Transverse colon (tissue), 4 donors: ENCODE data around the gene CAMTA1. TPM values are rescaled to one million over a fixed set of nuclear protein-coding genes. Genes with fewer than 3 reads are reported as not detected.

Experiments
- DNase-seq: peaks from one replicate; pipeline ENCODE4 v3.0.0-alpha.2; 2019
- H3K27ac ChIP-seq, 4 donors: fragments of 200-600 bp; sonication (generic); 2 replicates each; pipeline ENCODE4 v1.5.1; 2016 to 2018; ENCODE audit warnings: inconsistent platforms in 4 of 4
- H3K27me3 ChIP-seq: fragments of 200-600 bp; sonication (generic); 2 replicates; pipeline ENCODE4 v1.5.1; 2017; ENCODE audit warnings: inconsistent platforms
- H3K36me3 ChIP-seq, 4 donors: fragments of 200-600 bp; sonication (generic); 2 replicates each; pipeline ENCODE4 v1.5.1; 2017 to 2019; ENCODE audit warnings: inconsistent platforms in 4 of 4
- H3K4me1 ChIP-seq, 4 donors: fragments of 200-600 bp; sonication (generic); 2 replicates each; pipeline ENCODE4 v1.5.1; 2017 to 2020; ENCODE audit warnings: inconsistent platforms in 4 of 4
- H3K4me3 ChIP-seq, 4 donors: fragments of 200-600 bp; sonication (generic); 1 replicate in 1 of 4; 2 replicates in 3 of 4; pipeline versions ENCODE4 v1.5.1 to v1.6.1; 2017 to 2019; ENCODE audit warnings: inconsistent platforms in 4 of 4
- H3K9me3 ChIP-seq, 2 donors: fragments of 200-600 bp; sonication (generic); 2 replicates each; pipeline ENCODE4 v1.5.1; 2017 to 2019; ENCODE audit warnings: inconsistent platforms in 2 of 2
- EP300 ChIP-seq: sonication (generic); formaldehyde crosslinking; IDR thresholded peaks from one replicate; pipeline ENCODE4 v1.6.1; 2017; ENCODE audit warnings: antibody characterized with exemption, low read depth
- POLR2A ChIP-seq: fragments of 450-650 bp; IDR thresholded peaks from one replicate; pipeline ENCODE4 v1.6.1; 2016; ENCODE audit warnings: antibody characterized with exemption, mild to moderate bottlenecking, moderate library complexity
- POLR2AphosphoS5 ChIP-seq, 3 donors: sonication (generic); formaldehyde crosslinking; IDR thresholded peaks; one replicate each; pipeline ENCODE4 v1.6.1; 2016; ENCODE audit warnings: antibody characterized with exemption in 3 of 3
- WGBS, 2 donors: methylation state at CpG; one replicate each; pipeline ENCODE4 v1.1.5; 2018; ENCODE audit warnings: low coverage in 1 of 2; 5-methylcytosine and 5-hydroxymethylcytosine counted together
- in situ Hi-C, 4 donors: fragments of 200-750 bp; cut with MboI; loops; one replicate each; pipeline versions ENCODE4 v1.15.0 to v1.15.1; 2017; ENCODE audit warnings: low sequenced_read_pairs in 3 of 4, low pct_ligation_motif_present in 1 of 4, low pct_unique_long_range_greater_than_20kb in 1 of 4
- intact Hi-C: fragments of 100-400 bp; cut with DNase I; formaldehyde crosslinking; loops from one replicate; pipeline ENCODE4 v1.15.1; 2023; ENCODE audit warnings: low total_unique reads
- total RNA-seq, 4 donors: library from RNA; depleted of rRNA; stranded (reverse); fragments of >200 nt; gene quantifications; one replicate each; pipeline ENCODE4 v1.1.0, GENCODE V29; 2016
- TF ChIP-seq, protein P1 (sequence below), 5 experiments: fragments of 200-600 bp in 3 of 5; fragments of 450-650 bp in 2 of 5; sonication (generic) in 3 of 5; IDR thresholded peaks; 1 replicate in 2 of 5; 2 replicates in 3 of 5; pipeline ENCODE4 v1.5.1; 2016 to 2017; ENCODE audit warnings: antibody characterized with exemption in 5 of 5, inconsistent platforms in 3 of 5, mild to moderate bottlenecking in 2 of 5, moderate library complexity in 1 of 5

CAMTA1 gene
- total RNA-seq, 4 donors from 2014 or later = 93.8 to 268 (median 130) TPM

DNA sequence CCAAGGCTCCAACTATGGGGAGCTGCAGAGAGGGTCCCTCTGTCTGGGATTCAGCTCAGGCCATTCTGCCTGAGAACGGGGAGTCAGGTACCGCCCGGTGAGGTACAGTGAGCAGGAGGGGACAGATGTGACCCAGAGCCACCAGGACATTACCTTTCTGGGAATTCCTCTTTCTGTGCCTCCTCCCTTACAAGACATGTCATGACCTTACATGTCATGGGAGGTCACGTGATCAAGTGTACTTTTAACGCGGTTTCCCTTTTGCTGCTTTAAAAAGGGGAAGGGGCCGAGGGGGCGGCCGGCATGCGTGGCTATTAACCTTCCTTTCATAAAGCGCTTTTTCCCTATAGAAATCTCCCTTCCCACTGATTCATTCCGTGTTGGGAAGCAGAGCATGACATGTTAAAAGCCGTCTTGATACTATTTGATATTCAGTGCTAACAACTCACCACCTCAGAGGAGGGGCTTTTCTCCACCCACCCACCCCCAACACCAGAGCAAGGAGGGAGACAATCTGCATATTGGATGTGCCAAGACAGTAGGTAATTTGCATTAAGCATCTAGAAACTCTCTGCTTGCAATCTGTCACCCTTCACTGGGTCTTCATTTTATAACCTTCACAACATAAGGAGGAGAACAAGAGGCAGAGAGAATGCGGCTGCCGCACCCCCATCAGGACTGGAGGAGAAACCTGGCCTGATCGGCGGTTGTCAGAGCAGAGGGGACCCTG, 872.2 kb downstream of the CAMTA1 start:
- Histone ChIP-seq H3K27ac (no peak overlapping the region), H3K4me1 (no peaks in the 10 kb centered on the region), H3K27me3 (no peaks in the 10 kb centered on the region), H3K4me3 (no peak overlapping the region), H3K9me3 (no peaks in the 10 kb centered on the region), H3K36me3 (no peaks in the 10 kb centered on the region)
- TF ChIP-seq EP300 = no peak
- TF ChIP-seq POLR2A = no peak
- TF ChIP-seq, protein P1, sequence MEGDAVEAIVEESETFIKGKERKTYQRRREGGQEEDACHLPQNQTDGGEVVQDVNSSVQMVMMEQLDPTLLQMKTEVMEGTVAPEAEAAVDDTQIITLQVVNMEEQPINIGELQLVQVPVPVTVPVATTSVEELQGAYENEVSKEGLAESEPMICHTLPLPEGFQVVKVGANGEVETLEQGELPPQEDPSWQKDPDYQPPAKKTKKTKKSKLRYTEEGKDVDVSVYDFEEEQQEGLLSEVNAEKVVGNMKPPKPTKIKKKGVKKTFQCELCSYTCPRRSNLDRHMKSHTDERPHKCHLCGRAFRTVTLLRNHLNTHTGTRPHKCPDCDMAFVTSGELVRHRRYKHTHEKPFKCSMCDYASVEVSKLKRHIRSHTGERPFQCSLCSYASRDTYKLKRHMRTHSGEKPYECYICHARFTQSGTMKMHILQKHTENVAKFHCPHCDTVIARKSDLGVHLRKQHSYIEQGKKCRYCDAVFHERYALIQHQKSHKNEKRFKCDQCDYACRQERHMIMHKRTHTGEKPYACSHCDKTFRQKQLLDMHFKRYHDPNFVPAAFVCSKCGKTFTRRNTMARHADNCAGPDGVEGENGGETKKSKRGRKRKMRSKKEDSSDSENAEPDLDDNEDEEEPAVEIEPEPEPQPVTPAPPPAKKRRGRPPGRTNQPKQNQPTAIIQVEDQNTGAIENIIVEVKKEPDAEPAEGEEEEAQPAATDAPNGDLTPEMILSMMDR (IDR thresholded peaks at IDR 0.05) = no peak
- 70 to 73% methylated on average over 7 to 17 of the region's 17 CpGs for WGBS, 2 donors
- intact Hi-C loops = no loop called here
- no peak for DNase-seq
- in situ Hi-C loops = loop anchor here in 1 of 4 donors (25.0 kb wide), 1 partner anchor 255 kb away; no protein-coding TSS in a partner anchor

DNA sequence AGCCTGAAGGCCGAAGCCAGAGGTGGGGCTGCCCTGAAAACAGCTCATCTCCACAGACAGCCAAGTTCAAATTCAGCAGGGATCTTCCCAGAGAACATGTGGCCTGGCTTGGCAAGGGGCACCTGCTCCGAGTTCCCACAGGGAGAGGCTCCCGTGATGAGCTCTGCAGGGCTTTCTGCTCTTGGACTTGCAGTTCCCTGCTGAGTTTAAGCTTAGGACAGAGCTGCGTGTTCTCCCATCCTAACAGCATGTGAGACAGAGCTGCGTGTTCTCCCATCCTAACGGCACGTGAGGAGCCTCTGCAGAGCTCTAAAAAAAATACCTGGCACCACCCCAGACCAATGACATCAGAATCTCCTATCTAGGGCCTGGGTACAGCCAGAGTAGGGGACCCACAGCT, 872.8 kb downstream of the CAMTA1 start:
- intact Hi-C loops = no loop called here
- no peaks in the 10 kb centered on the region for H3K36me3 ChIP-seq
- in situ Hi-C loops = loop anchor here in 1 of 4 donors (25.0 kb wide), 1 partner anchor 254 kb away; no protein-coding TSS in a partner anchor
- no peak overlapping the region for H3K27ac ChIP-seq
- TF ChIP-seq, protein P1 (IDR thresholded peaks at IDR 0.05) = no peak
- TF ChIP-seq POLR2A (no peak), EP300 (no peak), POLR2AphosphoS5 (IDR thresholded peaks at IDR 0.05) (no peak)
- H3K9me3 ChIP-seq = no peaks in the 10 kb centered on the region
- no peak overlapping the region for H3K4me3 ChIP-seq
- DNase-seq = no peak
- H3K27me3 ChIP-seq = no peaks in the 10 kb centered on the region
- H3K4me1 ChIP-seq = no peaks in the 10 kb centered on the region
- WGBS, 2 donors = 69 to 75% methylated on average over 4 to 7 of the region's 7 CpGs

DNA sequence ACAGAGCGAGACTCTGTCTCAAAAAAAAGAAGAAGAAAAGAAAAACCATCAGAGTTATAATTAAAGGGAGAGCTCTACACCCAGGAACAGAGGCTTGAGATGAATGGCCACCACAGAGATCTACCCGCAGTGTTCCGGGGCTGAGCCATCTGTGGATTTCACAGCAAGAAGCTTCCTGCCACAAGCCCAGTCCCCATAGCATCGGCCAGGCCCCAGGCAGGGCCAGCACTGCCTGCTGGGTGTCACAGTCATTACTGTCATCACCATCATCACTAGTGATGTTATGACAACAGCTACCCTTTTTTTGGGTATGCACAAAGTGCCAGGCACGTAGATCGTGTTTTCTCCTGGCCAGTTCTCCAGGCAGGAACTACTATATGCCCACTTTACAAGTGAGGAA, 874.3 kb downstream of the CAMTA1 start:
- H3K4me1 ChIP-seq = no peaks in the 10 kb centered on the region
- intact Hi-C loops (no loop called here), in situ Hi-C loops (loop anchor here in 1 of 4 donors (25.0 kb wide), 1 partner anchor 253 kb away; no protein-coding TSS in a partner anchor)
- 58 to 77% methylated on average over 3 to 6 of the region's 6 CpGs for WGBS, 2 donors
- TF ChIP-seq EP300 (no peak), POLR2AphosphoS5 (IDR thresholded peaks at IDR 0.05) (no peak), POLR2A (no peak)
- TF ChIP-seq, protein P1 (IDR thresholded peaks at IDR 0.05) = no peak
- no peak overlapping the region for H3K4me3 ChIP-seq
- DNase-seq = no peak
- no peaks in the 10 kb centered on the region for H3K9me3 ChIP-seq
- H3K36me3 ChIP-seq = no peaks in the 10 kb centered on the region
- H3K27ac ChIP-seq = no peak overlapping the region
- H3K27me3 ChIP-seq = no peaks in the 10 kb centered on the region

DNA sequence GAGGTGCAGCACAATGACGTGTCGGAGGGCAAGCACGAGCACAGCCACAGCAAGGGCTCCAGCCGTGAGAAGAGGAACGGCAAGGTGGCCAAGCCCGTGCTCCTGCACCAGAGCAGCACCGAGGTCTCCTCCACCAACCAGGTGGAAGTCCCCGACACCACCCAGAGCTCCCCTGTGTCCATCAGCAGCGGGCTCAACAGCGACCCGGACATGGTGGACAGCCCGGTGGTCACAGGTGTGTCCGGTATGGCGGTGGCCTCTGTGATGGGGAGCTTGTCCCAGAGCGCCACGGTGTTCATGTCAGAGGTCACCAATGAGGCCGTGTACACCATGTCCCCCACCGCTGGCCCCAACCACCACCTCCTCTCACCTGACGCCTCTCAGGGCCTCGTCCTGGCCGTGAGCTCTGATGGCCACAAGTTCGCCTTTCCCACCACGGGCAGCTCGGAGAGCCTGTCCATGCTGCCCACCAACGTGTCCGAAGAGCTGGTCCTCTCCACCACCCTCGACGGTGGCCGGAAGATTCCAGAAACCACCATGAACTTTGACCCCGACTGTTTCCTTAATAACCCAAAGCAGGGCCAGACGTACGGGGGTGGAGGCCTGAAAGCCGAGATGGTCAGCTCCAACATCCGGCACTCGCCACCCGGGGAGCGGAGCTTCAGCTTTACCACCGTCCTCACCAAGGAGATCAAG, 878.3 kb downstream of the CAMTA1 start:
- 83% methylated on average over 32 of the region's 38 CpGs; no CpG with 5 or more reads in 1 of the 2 donors for WGBS, 2 donors
- intact Hi-C loops = loop anchor here (10.0 kb wide), 1 partner anchor 231 kb away; no protein-coding TSS in a partner anchor
- in situ Hi-C loops = loop anchor here in 2 of 4 donors (5.0 to 25.0 kb wide), 3 partner anchors 89 to 249 kb away; no protein-coding TSS in a partner anchor
- TF ChIP-seq POLR2AphosphoS5 (IDR thresholded peaks at IDR 0.05) (no peak), POLR2A (no peak), EP300 (no peak)
- TF ChIP-seq, protein P1 (IDR thresholded peaks at IDR 0.05) = no peak
- Histone ChIP-seq H3K4me3 (no peak overlapping the region), H3K4me1 (peaks cover 0 to 4% (median 3%) of the 10 kb centered on the region in 4 donors), H3K27ac (no peak overlapping the region), H3K27me3 (no peaks in the 10 kb centered on the region), H3K36me3 (no peaks in the 10 kb centered on the region), H3K9me3 (no peaks in the 10 kb centered on the region)
- DNase-seq = no peak
